Liver (tissue), 9 donors: ENCODE results near the gene GPRIN3. TPM values are rescaled to one million over a fixed set of nuclear protein-coding genes. Genes with fewer than 3 reads are reported as not detected.

ENCODE experiments used
- DNase-seq: peaks from one replicate; pipeline ENCODE4 v3.0.0-alpha.2; 2017; ENCODE audit warnings: low spot score
- H3K27ac ChIP-seq, 2 donors: one replicate each; pipeline ENCODE4 v1.7.0; 2013; ENCODE audit warnings: inconsistent platforms in 2 of 2, low read length in 2 of 2, control low read depth in 1 of 2, low read depth in 1 of 2, mild to moderate bottlenecking in 1 of 2
- H3K27me3 ChIP-seq, 4 donors: one replicate each; pipeline versions ENCODE4 v1.6.1 to v1.7.0; 2013; ENCODE audit warnings: low read length in 3 of 4, inconsistent platforms in 1 of 4, mild to moderate bottlenecking in 1 of 4, moderate library complexity in 1 of 4; ENCODE audit not compliant: control insufficient read depth in 4 of 4, insufficient read depth in 4 of 4
- H3K36me3 ChIP-seq, 4 donors: one replicate each; pipeline versions ENCODE4 v1.6.1 to v1.7.0; 2013; ENCODE audit warnings: low read length in 3 of 4, mild to moderate bottlenecking in 3 of 4, low read depth in 1 of 4, moderate library complexity in 1 of 4; ENCODE audit not compliant: control insufficient read depth in 4 of 4, insufficient read depth in 3 of 4
- H3K4me1 ChIP-seq, 4 donors: one replicate each; pipeline versions ENCODE4 v1.6.1 to v1.7.0; 2013; ENCODE audit warnings: low read length in 3 of 4, mild to moderate bottlenecking in 3 of 4, moderate library complexity in 1 of 4; ENCODE audit not compliant: control insufficient read depth in 4 of 4, insufficient read depth in 4 of 4
- H3K4me3 ChIP-seq, 3 donors: one replicate each; pipeline versions ENCODE4 v1.6.1 to v1.7.0; 2013; ENCODE audit warnings: low read length in 3 of 3, control low read depth in 1 of 3, low read depth in 1 of 3, mild to moderate bottlenecking in 1 of 3
- H3K9ac ChIP-seq, 2 donors: one replicate each; pipeline ENCODE4 v1.7.0; 2013; ENCODE audit warnings: low read length in 2 of 2, mild to moderate bottlenecking in 2 of 2, moderate library complexity in 2 of 2, control low read depth in 1 of 2, low read depth in 1 of 2
- H3K9me3 ChIP-seq, 4 donors: one replicate each; pipeline versions ENCODE4 v1.6.1 to v1.7.0; 2013; ENCODE audit warnings: low read length in 3 of 4; ENCODE audit not compliant: control insufficient read depth in 4 of 4
- FOXA1 ChIP-seq: IDR thresholded peaks from 2 replicates; pipeline ENCODE4 v1.6.1; 2016; ENCODE audit warnings: antibody characterized with exemption
- FOXA2 ChIP-seq: IDR thresholded peaks from 2 replicates; pipeline ENCODE4 v1.6.1; 2016; ENCODE audit warnings: antibody characterized with exemption
- GABPA ChIP-seq, 2 donors: IDR thresholded peaks in 1 of 2; conservative IDR thresholded peaks in 1 of 2; 2 replicates each; pipeline ENCODE4 v1.6.1; 2016; ENCODE audit warnings: antibody characterized with exemption in 2 of 2, mild to moderate bottlenecking in 1 of 2, moderate library complexity in 1 of 2
- HNF4A ChIP-seq, 2 donors: conservative IDR thresholded peaks; 2 replicates each; pipeline ENCODE4 v1.6.1; 2016; ENCODE audit warnings: antibody characterized with exemption in 2 of 2, mild to moderate bottlenecking in 2 of 2
- JUND ChIP-seq, 2 donors: IDR thresholded peaks; 2 replicates each; pipeline ENCODE4 v1.6.1; 2016; ENCODE audit warnings: antibody characterized with exemption in 2 of 2
- RAD21 ChIP-seq, 2 donors: IDR thresholded peaks; 2 replicates each; pipeline ENCODE4 v1.6.1; 2016; ENCODE audit warnings: antibody characterized with exemption in 2 of 2, mild to moderate bottlenecking in 2 of 2
- RXRA ChIP-seq, 2 donors: IDR thresholded peaks; 2 replicates each; pipeline ENCODE4 v1.6.1; 2017 to 2018; ENCODE audit warnings: antibody characterized with exemption in 2 of 2, mild to moderate bottlenecking in 1 of 2
- SP1 ChIP-seq: IDR thresholded peaks from 2 replicates; pipeline ENCODE4 v1.6.1; 2018; ENCODE audit warnings: antibody characterized with exemption, mild to moderate bottlenecking
- YY1 ChIP-seq: IDR thresholded peaks from 2 replicates; pipeline ENCODE4 v1.6.1; 2016; ENCODE audit warnings: antibody characterized with exemption, mild to moderate bottlenecking
- WGBS: extraction: QIAGEN DNeasy Blood & Tissue Kit; methylation state at CpG from one replicate; pipeline ENCODE4 v1.1.7; 2013; 5-methylcytosine and 5-hydroxymethylcytosine counted together
- polyA plus RNA-seq, 2 donors: library from polyadenylated mRNA; stranded (reverse) in 1 of 2; unstranded in 1 of 2; fragments of 200-250 nt in 1 of 2; fragments of >200 nt in 1 of 2; fragmentation: Nextera tagmentation in 1 of 2; extraction: Ambion mirVana in 1 of 2; gene quantifications; one replicate each; pipeline versions ENCODE4 v1.2.1 to v1.2.3, GENCODE V29; 2013 to 2015
- total RNA-seq, 2 donors: library from RNA; depleted of rRNA; stranded (reverse); fragments of >200 nt; gene quantifications; one replicate each; pipeline ENCODE4 v1.2.3, GENCODE V29; 2014
- TF ChIP-seq, protein P1 (sequence below): IDR thresholded peaks from 2 replicates; pipeline ENCODE4 v1.6.1; 2016; ENCODE audit warnings: antibody characterized with exemption
- TF ChIP-seq, protein P2 (sequence below): IDR thresholded peaks from 2 replicates; pipeline ENCODE4 v1.6.1; 2016; ENCODE audit warnings: antibody characterized with exemption
- TF ChIP-seq, protein P3 (sequence below): IDR thresholded peaks from 2 replicates; pipeline ENCODE4 v1.6.1; 2016; ENCODE audit warnings: antibody characterized with exemption, mild to moderate bottlenecking
- TF ChIP-seq, protein P4 (sequence below): fragments of 150-350 bp; IDR thresholded peaks from 2 replicates; pipeline ENCODE4 v1.5.1; 2017; ENCODE audit warnings: improper control_type of control experiment, low read depth, low read length; ENCODE audit not compliant: missing input control
- donor health status: healthy.
- donor health status: healthy.
- donor health status: healthy.
- donor health status: healthy.
- donor health status: healthy.

Gene GPRIN3
- total and polyA plus RNA-seq, 4 donors = 0.25 to 1.5 (median 0.95) TPM

DNA sequence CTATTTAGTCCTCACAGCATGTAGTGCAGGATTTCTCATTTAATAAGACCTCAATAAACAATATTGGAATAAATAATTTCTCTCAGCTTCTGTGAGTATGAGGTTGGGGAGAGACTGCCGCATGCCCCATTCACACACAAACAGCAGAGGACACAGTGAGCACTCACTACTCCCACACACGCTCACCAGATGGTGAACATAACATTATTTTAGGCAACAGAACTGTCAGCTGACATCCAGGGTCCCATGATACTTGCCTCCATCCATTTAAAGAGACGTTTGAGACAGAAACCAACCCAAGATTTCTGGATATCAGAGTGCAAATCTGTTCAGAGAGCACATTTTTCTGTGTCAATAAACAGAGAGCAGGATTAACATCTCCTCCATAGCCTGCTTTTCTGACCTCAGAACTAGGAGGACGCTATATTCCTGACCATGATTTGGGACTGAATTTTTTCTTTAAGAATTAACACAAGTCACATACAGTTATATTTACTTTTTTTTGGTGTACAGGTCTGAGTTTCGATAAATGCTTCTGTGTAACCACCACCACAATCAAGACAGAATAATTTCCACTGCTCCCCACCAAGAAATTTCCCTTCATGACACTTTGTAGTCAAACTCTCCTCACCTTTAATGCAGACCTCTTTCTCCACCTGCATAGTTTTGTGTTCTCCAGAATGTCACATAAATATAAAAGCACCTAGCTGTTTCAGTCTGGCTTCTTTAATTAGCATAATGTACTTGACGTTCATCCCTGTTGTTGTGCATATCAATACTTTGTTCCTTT is 16.7 kb downstream of the GPRIN3 start:
- H3K4me3 ChIP-seq = no peak overlapping the region
- H3K9me3 ChIP-seq = no peaks in the 10 kb centered on the region
- no peak for TF ChIP-seq FOXA1
- TF ChIP-seq, protein P1, sequence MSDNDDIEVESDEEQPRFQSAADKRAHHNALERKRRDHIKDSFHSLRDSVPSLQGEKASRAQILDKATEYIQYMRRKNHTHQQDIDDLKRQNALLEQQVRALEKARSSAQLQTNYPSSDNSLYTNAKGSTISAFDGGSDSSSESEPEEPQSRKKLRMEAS = no peak
- TF ChIP-seq, protein P2, sequence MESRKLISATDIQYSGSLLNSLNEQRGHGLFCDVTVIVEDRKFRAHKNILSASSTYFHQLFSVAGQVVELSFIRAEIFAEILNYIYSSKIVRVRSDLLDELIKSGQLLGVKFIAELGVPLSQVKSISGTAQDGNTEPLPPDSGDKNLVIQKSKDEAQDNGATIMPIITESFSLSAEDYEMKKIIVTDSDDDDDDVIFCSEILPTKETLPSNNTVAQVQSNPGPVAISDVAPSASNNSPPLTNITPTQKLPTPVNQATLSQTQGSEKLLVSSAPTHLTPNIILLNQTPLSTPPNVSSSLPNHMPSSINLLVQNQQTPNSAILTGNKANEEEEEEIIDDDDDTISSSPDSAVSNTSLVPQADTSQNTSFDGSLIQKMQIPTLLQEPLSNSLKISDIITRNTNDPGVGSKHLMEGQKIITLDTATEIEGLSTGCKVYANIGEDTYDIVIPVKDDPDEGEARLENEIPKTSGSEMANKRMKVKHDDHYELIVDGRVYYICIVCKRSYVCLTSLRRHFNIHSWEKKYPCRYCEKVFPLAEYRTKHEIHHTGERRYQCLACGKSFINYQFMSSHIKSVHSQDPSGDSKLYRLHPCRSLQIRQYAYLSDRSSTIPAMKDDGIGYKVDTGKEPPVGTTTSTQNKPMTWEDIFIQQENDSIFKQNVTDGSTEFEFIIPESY = no peak
- no peak for TF ChIP-seq RXRA (IDR thresholded peaks at IDR 0.05)
- DNase-seq = no peak
- WGBS = 83% methylated on average over 6 of the region's 6 CpGs
- no peak overlapping the region for H3K9ac ChIP-seq
- no peak overlapping the region for H3K27ac ChIP-seq
- no peaks in the 10 kb centered on the region for H3K27me3 ChIP-seq
- peaks cover 1 to 20% (median 10%) of the 10 kb centered on the region in 4 donors for H3K4me1 ChIP-seq
- H3K36me3 ChIP-seq = no peaks in the 10 kb centered on the region

DNA sequence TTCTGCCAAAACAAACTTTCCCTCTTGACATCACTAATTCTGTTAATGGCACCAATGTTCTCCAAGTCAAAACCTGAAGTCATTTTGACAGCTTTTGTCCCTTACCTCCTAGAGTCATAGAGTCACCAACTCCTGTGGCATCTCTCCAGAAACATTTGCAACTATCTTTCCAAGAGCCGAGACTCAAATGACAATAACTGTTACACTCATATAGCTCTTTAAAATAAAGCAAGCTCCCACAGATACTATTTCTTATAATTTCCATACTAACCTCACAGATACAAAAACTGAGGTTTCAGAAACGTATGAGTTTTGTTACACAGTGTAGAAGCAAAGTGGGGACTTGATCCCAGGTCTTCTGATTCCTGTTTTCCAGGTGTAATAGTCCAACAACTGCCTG is 18.3 kb downstream of the GPRIN3 start:
- no peak for TF ChIP-seq FOXA2
- TF ChIP-seq FOXA1 = no peak
- no peak for TF ChIP-seq GABPA (IDR thresholded peaks at IDR 0.05 in 1 of 2, conservative IDR thresholded peaks at IDR 0.05 in 1 of 2)
- TF ChIP-seq, protein P3, sequence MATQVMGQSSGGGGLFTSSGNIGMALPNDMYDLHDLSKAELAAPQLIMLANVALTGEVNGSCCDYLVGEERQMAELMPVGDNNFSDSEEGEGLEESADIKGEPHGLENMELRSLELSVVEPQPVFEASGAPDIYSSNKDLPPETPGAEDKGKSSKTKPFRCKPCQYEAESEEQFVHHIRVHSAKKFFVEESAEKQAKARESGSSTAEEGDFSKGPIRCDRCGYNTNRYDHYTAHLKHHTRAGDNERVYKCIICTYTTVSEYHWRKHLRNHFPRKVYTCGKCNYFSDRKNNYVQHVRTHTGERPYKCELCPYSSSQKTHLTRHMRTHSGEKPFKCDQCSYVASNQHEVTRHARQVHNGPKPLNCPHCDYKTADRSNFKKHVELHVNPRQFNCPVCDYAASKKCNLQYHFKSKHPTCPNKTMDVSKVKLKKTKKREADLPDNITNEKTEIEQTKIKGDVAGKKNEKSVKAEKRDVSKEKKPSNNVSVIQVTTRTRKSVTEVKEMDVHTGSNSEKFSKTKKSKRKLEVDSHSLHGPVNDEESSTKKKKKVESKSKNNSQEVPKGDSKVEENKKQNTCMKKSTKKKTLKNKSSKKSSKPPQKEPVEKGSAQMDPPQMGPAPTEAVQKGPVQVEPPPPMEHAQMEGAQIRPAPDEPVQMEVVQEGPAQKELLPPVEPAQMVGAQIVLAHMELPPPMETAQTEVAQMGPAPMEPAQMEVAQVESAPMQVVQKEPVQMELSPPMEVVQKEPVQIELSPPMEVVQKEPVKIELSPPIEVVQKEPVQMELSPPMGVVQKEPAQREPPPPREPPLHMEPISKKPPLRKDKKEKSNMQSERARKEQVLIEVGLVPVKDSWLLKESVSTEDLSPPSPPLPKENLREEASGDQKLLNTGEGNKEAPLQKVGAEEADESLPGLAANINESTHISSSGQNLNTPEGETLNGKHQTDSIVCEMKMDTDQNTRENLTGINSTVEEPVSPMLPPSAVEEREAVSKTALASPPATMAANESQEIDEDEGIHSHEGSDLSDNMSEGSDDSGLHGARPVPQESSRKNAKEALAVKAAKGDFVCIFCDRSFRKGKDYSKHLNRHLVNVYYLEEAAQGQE = no peak
- TF ChIP-seq, protein P4, sequence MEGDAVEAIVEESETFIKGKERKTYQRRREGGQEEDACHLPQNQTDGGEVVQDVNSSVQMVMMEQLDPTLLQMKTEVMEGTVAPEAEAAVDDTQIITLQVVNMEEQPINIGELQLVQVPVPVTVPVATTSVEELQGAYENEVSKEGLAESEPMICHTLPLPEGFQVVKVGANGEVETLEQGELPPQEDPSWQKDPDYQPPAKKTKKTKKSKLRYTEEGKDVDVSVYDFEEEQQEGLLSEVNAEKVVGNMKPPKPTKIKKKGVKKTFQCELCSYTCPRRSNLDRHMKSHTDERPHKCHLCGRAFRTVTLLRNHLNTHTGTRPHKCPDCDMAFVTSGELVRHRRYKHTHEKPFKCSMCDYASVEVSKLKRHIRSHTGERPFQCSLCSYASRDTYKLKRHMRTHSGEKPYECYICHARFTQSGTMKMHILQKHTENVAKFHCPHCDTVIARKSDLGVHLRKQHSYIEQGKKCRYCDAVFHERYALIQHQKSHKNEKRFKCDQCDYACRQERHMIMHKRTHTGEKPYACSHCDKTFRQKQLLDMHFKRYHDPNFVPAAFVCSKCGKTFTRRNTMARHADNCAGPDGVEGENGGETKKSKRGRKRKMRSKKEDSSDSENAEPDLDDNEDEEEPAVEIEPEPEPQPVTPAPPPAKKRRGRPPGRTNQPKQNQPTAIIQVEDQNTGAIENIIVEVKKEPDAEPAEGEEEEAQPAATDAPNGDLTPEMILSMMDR = no peak
- no peak for TF ChIP-seq SP1
- TF ChIP-seq YY1 = no peak
- no peak for TF ChIP-seq JUND (IDR thresholded peaks at IDR 0.05)
- TF ChIP-seq RAD21 (IDR thresholded peaks at IDR 0.05) = no peak
- TF ChIP-seq HNF4A (conservative IDR thresholded peaks at IDR 0.05) = no peak
- no peak for DNase-seq
- no peak overlapping the region for H3K9ac ChIP-seq
- H3K27ac ChIP-seq = no peak overlapping the region
- H3K9me3 ChIP-seq = no peaks in the 10 kb centered on the region
- no peaks in the 10 kb centered on the region for H3K36me3 ChIP-seq
- WGBS = 91% methylated on average over 2 of the region's 2 CpGs
- H3K4me1 ChIP-seq = peaks cover 1 to 14% (median 9%) of the 10 kb centered on the region in 4 donors
- H3K4me3 ChIP-seq = no peak overlapping the region
- no peaks in the 10 kb centered on the region for H3K27me3 ChIP-seq
